Occipital lobe (tissue), 2 donors: Measurements from ENCODE around the gene CCDC24. TPM values are rescaled to one million over a fixed set of nuclear protein-coding genes. Genes with fewer than 3 reads are reported as not detected.
A peak's percentile ranks its signal among the peaks of the same experiment; 100 is the strongest.

Experiments used
- DNase-seq: peaks from one replicate; lab custom pipeline; 2025; lab: John Stamatoyannopoulos, UW
- total RNA-seq: library from RNA; depleted of rRNA; stranded (reverse); fragments of >200 nt; gene quantifications from one replicate; pipeline ENCODE4 v1.2.3, GENCODE V29; 2014

CCDC24 gene
- total RNA-seq, 1 donor from 2014 or later: 7.2 TPM

DNA sequence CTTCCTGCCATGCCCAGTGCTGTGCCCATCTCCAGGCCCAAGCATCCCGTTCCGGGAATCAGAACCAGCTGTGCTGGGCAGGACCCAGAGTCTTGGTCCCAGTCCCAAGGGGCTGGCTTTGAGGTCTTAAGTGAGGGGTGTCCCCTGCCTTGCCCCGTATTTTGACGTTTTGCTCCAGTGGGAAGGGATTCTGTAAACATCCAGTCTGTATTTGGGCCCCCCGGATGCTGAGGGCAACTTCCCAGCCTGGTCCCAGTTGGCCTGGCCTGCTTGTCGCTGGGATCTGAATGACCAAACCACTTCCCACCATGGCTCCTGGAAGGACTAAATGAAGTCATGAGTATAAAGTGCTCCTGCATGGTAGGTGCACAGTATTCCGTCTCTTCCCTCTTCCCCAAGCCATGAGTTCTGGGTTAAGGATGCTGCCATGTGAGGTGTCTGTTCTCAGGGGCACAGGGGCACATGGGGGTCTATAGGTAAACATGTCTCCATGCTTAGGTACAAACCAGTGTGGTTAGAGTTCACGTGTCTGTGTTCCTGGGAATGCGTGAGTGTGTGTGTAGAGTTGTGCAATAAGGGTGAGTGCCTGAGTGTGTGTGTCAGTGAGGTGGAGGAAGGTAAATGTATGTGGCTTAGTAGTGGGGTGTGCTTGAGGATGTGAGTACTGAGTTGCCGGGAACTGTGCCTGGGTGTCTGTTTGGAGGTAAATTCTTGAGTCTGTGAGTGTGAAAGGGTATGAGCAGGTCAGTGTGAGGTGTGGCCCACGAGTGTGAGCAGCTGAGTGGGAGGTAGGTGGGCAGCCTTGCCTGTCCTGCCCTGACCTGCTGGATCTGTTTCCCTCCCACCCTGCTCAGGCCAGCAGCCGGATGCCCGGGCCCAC is 10.9 kb upstream of the CCDC24 start:
- no peak for DNase-seq

- DNase-seq: no peak
These were observed 10.3 kb upstream of the CCDC24 start for GRCh38 chr1:43981135-43981491.

GRCh38 chr1:43981636-43982035 is 9.8 kb upstream of the CCDC24 start:
- no peak for DNase-seq

DNA sequence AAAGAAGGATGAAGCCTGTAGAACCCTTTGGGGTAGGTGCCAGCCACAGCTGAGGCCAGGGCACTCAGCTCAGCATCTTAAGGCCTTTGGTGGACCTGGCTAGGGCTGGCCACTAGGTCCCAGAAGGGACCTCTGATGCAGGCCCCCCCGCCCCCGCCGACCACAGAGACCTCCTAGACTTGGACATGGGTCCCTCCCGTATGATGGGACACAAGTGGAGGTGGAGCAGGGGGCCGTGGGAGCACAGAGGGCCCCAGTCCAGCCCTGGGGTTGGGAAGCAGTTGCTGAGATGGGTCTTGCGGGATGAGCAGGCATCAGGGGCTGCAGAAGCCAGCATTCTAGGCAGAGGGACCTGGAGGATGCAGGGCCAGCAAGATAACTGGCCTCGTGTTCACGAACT is 9.2 kb upstream of the CCDC24 start:
- no peak for DNase-seq

GRCh38 chr1:43982808-43983207 is 8.6 kb upstream of the CCDC24 start:
- DNase-seq: peak; percentile 64

DNA sequence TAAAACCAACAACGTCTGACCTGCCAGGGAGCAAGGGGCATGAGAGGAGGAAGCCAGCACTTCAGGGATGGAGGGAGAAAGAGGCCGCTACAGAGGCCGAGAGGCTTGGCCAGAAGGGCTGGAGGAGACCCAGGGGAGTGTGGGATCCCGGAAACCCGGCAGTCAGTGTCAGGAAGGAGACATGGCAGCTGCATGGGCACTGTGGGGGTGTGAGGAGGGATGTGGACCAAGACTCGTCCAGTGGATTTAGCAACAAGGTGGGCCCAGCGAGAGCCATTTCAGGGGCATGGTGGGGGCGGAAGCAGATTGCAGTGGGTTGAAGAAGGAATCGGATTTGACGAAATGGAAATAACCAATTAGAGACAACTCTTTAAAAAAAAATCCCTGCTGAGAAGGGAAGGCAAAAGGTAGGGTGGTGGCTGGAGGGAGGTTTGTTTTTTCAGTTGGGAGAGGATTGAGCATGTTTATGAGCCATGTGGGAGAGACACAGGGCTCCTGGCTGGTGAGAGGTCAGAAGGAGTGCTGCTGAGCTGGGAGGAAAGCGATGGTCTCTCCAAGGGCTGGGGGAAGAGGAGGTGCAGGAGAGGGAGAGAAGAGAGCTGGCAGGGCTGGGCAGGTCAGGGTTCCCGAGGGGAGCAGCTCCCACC is 8.0 kb upstream of the CCDC24 start:
- no peak for DNase-seq

DNA sequence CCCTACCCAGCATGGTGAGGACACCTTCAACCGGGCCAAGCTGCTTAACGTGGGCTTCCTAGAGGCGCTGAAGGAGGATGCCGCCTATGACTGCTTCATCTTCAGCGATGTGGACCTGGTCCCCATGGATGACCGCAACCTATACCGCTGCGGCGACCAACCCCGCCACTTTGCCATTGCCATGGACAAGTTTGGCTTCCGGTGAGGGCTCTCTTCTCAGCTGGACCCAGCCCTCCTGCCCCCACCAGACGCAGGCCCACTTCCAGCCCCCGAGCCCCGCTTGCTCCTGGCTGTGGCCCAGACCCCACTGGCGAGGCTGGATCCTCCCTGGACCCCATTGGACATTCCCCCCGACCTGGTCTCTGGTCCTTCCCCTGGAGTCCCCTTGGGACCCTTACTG is 6.5 kb upstream of the CCDC24 start:
- no peak for DNase-seq

- no peak for DNase-seq
These were observed 5.3 kb upstream of the CCDC24 start for GRCh38 chr1:43985984-43986595.

- no peak for DNase-seq
These were observed 4.7 kb upstream of the CCDC24 start for GRCh38 chr1:43986712-43987111.

DNA sequence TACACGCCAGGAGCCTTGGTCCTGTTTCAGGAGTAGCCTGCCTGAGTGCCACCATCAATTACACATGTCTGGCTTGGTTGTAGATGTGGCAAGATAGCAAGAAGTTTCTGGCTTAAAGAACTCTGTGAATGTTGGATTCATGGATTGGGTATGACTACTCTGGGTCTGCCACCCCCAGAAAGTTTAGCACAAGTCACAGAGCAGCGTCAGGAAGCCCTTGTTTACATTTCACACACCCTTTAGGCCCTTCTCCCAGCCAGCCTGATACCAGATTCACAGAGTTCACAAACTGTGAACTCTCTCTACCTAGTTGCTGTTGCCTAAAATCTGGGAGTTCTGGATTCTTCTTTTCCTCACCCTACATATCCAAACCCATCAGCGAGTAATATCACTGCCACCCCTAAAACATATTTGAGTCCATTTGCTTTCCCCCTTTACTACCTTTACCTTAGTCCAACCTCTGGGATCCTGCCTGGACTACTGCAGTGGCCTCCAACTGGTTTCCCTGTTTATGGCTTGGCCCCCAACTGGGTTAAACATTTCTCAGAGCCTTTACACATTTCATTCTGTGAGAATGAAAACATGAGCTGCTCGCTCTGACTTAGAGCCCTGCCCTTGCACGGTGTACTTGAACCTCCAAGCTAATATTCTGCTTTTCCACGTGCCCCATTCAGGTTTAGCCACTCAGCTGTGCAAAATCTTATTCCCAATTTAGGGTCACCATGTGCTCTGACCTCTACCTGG is 4.1 kb upstream of the CCDC24 start:
- no peak for DNase-seq

- no peak for DNase-seq
These were observed 864 bp upstream of the CCDC24 start for GRCh38 chr1:43990271-43991199.

GRCh38 chr1:43991200-43991475 is 261 bp upstream of the CCDC24 start:
- DNase-seq: no peak

GRCh38 chr1:43992232-43992995 is 1.0 kb downstream of the CCDC24 start:
- no peak for DNase-seq

DNA sequence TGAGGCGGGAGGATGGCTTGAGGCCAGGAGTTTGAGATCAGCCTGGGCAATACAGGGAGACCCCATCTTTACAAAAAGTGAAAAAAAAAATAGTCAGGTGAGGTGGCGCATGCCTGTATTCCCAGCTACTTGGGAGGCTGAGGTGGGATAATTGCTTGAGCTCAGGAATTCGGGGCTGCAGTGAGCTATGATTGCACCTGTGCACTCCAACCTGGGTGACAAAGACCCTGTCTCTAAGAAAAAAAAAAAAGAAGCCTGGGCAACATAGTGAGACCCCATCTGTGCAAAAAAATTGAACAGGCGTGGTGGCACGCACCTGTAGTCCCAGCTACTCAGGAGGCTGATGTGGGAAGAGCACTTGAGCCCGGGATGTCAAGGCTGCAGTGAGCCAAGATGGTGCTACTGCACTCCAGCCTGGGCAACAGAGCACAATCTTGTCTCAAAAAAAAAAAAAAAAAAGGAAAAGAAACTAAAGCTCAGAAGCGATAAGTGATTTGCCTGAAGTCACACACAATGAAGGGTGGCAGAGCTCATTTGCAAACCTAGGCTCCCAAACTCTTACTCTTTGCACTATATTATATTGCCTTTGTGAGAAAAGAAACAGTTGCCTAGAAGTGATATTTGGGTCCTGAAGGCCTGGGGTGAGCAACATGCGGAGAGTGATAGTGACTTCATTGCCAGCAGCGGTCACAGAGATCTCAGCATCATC is 2.0 kb downstream of the CCDC24 start:
- no peak for DNase-seq

DNA sequence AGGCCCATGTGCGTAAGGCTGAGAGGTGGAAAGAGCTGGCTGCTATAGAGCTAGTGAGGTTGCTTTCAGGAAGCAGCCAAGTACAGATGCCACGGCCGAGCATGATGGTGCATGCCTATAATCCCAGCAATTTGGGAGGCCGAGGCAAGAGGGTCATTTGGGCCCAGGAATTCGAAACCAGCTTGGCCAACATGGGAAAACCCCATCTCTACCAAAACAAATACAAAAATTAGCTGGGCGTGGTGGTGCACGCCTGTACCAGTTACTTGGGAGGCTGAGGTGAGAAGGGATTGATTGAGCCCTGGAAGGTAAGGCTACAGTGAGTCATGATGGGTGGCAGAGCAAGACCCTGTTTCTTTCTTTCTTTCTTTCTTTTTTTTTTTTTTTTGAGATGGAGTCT is 2.7 kb downstream of the CCDC24 start:
- no peak for DNase-seq

GRCh38 chr1:43994794-43995790 is 3.7 kb downstream of the CCDC24 start:
- DNase-seq: no peak

DNA sequence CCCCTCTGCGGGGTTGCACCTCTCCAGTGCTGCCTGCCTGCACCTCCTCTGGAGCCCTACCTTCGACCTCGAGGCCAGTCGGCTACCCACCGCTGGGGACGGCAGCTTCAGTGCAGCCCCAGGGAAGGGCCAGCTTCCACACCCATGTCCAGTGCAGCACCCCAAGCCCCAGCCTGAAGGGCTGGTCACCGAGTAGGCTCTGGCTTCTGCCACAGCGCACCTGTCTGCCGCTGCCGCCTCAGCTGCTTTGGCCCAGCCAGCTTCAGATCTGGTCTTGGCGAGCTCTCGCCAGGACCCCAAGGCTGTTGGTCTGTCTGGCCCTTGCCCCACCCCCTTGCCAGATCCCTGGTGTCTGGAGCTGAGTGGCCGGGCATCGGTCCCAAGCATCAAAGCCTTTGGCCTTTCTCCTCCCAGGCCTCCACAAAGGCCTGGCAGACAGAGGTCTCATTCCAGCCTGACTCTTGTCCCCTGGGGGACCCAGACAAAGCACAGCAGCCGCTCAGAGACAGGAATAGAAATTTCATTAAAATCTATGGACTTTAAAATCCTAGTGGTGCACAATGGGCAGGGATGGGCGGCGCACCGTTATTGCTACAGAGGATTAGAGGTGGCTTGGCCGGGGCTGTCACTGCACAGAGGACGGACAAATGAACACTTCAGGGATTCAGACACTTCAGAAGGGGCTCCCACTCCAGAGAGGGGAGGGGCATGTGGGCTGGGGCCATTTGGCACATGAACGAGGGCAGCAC is 4.8 kb downstream of the CCDC24 start:
- no peak for DNase-seq

DNA sequence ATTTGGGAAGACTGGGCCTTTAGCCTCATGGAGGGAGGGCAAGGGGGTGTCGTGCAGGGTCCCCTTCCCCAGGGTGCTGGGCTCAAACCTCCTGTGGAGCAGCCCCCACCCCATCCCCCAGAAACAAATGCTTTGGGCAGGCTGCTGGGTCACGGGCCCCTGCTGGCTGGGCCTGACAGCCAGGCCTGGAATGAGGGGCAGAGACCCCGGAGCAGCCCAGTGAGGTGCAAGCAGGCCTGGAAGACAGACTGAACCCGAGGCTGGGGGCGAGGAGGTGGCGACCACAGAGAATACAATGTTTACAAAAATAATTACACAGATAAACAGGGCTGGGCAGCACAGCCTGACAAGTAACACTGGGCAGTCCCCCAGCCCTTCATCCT is 5.3 kb downstream of the CCDC24 start:
- DNase-seq: no peak
